GM12891 (cell line): Measurements from ENCODE around the gene CD207.

ENCODE experiments used
- DNase-seq: peaks from one replicate; pipeline ENCODE4 v3.0.0; 2011; ENCODE audit warnings: low spot score; ENCODE audit not compliant: insufficient read length
- FAIRE-seq: peaks from 2 replicates; lab custom pipeline; 2011; peaks lifted over from hg19 to GRCh38; lab: Jason Lieb, UNC
- PAX5 ChIP-seq: IDR thresholded peaks from 2 replicates; pipeline ENCODE4 v1.6.1; 2011; ENCODE audit warnings: low read length, moderate library complexity, mild to moderate bottlenecking; ENCODE audit not compliant: insufficient read depth, severe bottlenecking
- POLR2A ChIP-seq: IDR thresholded peaks from 2 replicates; pipeline ENCODE4 v1.6.1; 2011; ENCODE audit warnings: low read depth, low read length, control low read depth
- POLR2AphosphoS5 ChIP-seq: IDR thresholded peaks from 2 replicates; pipeline ENCODE4 v1.6.1; 2011; ENCODE audit warnings: low read depth, low read length, control low read depth
- POU2F2 ChIP-seq: IDR thresholded peaks from 2 replicates; pipeline ENCODE4 v1.6.1; 2011; ENCODE audit warnings: low read depth, mild to moderate bottlenecking, control low read depth, low read length, moderate library complexity
- SPI1 ChIP-seq: IDR thresholded peaks from 2 replicates; pipeline ENCODE4 v1.6.1; 2011; ENCODE audit warnings: low read depth, low read length, control low read depth
- TAF1 ChIP-seq: IDR thresholded peaks from 2 replicates; pipeline ENCODE4 v1.6.1; 2011; ENCODE audit warnings: low read depth, low read length, control low read depth

The CD207 gene

DNA sequence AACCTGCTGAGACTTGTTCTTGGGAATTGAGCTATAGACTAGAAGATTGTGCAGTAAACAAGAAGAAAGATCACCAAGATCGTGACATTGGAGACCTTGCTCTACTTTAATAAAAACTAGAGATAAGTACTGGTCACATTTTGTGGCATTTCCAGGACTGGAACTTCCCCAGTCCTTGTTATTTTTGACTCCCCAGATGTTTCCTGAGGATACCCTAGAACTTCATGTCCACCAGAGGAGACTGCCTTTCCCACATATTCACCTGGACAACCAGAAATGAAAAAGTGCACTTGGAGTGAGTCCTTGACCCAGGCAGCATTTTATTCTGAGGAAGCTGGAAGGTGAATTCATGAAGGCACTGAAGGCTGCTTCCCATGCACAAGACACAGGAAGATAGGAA is 5.7 kb downstream of the CD207 start:
- no peak for TF ChIP-seq PAX5
- TF ChIP-seq SPI1 = no peak
- TF ChIP-seq POU2F2 = no peak
- no peak for TF ChIP-seq POLR2AphosphoS5
- no peak for TF ChIP-seq POLR2A
- no peak for TF ChIP-seq TAF1
- FAIRE-seq (no peak), DNase-seq (no peak)

DNA sequence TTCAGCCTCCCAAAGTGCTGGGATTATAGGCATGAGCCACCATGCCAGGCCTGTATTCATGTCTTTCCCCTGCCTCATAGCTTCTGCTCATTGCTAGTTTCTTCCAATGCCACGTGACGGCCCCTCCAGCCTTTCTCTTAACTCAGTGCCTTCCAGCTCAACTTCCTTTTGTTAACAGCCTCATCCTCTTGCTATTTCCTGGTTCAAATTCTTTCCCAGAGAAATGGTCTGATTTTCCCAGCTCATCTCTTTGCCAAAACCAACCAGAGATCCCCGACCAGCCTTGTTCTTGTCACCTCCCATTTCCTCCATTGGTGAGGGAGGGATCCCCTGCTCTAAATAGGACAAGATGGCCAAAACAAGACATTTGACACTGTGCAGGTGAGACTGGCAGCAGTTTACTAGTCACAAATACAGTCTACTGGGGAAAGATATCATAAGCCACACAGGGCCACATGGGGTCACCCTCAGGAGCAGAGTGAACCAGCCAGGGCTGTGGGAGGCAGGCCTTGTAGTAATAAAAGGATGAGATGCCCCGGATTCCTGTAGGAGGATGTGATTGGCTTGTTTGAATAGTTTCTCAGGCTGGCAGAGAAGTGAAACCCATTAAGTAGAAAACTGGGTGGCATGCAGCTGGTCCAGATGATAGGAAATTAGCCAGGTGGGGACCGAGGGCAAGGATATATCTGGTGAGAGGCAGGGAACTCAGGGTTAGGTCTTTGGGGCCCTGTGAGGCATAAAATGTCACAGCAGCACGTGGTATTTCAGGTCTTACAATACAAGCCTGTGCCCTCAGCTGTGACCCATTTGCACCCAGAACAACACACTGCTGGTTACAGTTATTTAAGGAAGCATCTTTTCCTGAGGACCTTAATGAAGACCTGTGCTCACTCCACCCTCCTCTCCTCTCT is 6.4 kb downstream of the CD207 start:
- DNase-seq = no peak
- TF ChIP-seq SPI1 (no peak), PAX5 (no peak), POU2F2 (no peak), TAF1 (no peak), POLR2AphosphoS5 (no peak), POLR2A (no peak)
- FAIRE-seq = no peak

DNA sequence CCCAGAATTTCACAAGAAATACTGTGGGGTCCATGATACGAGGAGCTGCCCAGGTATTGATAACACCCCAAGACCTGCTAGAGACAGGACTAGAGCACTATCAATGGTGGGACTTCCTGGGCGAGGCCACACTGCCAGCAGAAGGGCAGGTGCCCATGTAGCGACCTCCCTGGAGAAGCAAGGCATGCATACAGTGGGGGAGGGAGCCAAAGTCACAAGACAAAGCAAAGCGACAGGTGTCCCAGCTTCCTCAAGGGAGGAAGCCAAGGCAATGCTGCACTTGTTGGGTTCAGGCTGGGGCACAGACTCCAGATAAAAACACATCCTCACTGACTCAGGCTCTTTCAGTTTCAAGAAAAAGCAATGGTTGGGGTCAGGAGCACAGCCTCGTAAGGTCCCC is 7.5 kb downstream of the CD207 start:
- DNase-seq (no peak), FAIRE-seq (no peak)
- TF ChIP-seq POLR2AphosphoS5 = no peak

DNA sequence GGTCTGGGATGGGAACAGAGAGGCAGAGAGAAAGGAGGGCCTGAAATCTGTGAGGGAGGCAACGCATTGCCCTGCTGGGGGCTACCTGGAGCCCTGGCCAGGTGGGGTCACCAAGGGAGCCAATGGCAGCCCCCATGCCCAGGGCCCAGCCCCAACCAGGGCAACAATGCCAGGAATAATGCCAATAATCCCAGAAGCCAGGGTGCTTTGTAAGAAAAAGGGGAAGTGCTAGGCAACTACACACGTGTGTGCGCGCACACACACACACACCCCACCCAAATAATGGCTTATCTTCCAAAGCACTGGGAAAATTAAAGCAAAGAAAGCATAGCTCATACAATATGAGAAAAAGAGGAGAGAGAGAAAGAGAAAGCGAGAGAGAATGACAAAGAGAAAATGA is 8.2 kb downstream of the CD207 start:
- DNase-seq (no peak), FAIRE-seq (no peak)
- TF ChIP-seq POLR2AphosphoS5 (no peak), POU2F2 (no peak), TAF1 (no peak), SPI1 (0 out of 2 replicates have a peak, but pooled peaks have one; percentile 18), PAX5 (no peak)

DNA sequence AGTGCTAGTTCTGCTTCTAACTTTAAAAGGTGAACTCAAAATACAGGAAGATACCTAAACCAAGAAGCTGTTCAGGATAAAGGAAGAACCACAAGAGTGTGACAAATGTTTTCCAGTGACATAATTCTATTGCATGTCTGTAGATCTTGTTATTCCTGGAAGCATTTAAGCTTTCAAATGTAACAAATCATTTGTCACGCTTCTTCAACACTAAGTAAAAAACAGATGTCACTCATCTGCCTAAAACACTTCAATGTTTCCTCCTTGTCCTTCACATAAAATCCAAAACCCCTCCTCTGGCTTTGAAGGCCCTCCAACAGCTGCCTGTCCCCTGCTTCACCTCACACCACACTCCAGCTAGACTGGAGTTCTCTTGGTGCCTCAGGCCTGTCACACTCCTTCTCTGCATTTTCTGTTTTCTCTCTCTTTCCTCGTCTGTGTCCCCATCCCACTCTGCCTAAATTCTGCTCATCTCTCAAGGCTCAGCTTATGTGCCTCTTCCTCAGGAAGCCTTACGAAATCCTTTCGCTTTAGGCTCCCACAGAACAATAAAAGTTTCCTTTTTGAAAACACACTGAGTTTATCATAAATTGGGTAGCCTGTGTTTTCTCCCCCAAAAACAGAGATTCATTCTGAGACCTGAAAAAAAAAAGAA is 8.8 kb downstream of the CD207 start:
- FAIRE-seq (no peak), DNase-seq (no peak)

DNA sequence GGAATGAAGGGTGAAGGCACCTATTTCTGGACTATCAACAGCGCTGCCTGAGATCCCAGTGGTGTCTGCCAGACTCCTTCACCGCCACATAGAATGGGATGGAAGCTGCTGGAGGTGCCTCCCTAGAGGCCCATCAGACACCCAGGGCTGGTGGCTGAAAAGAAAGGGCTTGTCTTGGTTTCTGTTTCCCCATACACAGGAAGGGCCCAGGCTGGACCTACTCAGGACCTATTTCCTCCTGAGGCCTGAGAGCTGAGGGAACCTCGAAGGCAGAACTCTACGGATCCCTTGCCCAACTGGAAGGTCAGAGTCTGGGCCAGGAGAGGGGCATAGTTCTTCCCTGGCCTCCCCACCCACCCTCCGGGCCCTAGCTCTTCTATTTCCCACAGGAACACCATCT is 12.4 kb downstream of the CD207 start:
- DNase-seq (no peak), FAIRE-seq (no peak)
- TF ChIP-seq PAX5 (no peak), POU2F2 (no peak), SPI1 (no peak), TAF1 (no peak), POLR2A (no peak), POLR2AphosphoS5 (no peak)

More for the DNA sequence above, 8.8 kb downstream of the CD207 start:
- TF ChIP-seq POU2F2 = no peak
- TF ChIP-seq POLR2A = no peak
- TF ChIP-seq SPI1 = no peak

DNA sequence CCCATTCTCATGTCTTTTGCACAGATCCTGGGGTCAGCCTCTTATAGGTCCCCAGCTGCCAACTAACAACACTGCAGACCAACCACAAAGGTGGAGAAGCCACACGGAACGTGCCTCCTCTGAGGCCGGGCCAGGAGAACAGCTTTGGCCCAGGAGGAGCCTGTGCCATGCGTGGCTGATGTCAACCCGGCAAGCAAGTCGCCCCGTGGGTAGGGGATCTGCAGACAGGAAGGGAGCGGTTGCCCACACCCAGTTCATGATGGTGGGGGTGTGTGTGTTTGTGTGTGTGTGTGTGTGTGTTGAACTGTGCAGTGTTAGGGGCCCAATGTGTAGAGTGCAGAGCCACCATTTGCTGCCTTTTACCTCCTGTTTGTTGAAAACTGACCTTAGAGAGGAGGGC is 12.8 kb downstream of the CD207 start:
- TF ChIP-seq PAX5 = no peak
- no peak for TF ChIP-seq POU2F2
- TF ChIP-seq POLR2AphosphoS5 = no peak
- no peak for TF ChIP-seq POLR2A
- TF ChIP-seq TAF1 = no peak
- no peak for TF ChIP-seq SPI1
- DNase-seq (no peak), FAIRE-seq (no peak)

DNA sequence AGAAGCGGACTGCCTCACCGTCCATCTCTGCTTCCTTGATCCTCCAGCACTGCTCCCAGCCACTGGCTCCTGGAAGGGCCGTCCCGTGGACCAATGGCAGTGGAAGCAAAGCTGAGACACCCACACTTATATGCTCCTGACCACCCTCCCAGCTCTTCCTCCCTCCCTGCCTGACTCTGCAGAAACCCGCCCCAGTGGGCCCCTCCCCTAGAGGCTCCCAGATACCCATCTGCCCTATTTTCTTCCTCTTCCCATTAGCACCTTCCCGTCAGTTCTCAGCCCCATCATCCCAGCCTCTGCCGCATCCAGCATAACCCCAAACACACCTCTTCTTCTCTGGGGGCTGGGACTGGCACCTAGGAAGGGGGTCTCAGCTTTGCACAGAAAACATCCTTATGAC is 15.1 kb downstream of the CD207 start, which contains the start of gene CLEC4F:
Gene CLEC4F (minus strand): TSS at position 101 of the 400 bp plus-strand sequence. CDS start 76 bp downstream, at position 25.
- FAIRE-seq (no peak), DNase-seq (no peak)
- TF ChIP-seq TAF1 (no peak), SPI1 (no peak), PAX5 (no peak), POLR2A (no peak), POLR2AphosphoS5 (no peak), POU2F2 (no peak)

DNA sequence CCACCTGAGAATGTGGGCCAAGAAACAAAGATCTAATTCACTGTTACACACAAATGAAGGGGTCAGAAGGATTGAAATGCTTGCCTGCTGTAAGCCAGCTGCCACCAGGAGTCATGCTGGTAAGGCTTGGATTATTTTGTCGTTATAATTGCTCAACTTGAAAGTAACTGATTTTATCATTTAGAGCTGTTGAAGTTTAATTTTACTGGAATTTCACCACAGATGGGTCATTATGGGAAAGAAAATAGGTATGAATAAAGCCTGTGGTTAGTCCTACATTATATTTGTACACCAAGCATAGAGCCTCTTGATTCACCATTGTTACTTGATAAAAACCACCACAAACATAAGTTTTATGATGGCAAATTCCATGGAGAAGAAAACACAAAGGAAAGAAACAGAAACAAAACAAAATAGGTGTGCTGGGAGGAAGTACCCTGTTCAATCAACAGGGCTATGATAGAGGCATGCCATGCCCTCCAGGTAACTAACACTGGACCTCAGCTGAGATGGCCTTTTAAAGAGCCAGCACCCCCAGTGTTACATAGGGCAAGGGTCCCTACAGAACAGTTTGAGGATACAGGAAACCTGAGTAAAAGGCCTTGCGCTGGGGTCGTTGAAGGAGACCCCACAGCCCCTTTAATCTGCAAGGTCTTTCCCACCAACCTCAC is 18.2 kb downstream of the CD207 start:
- no peak for FAIRE-seq
- TF ChIP-seq PAX5 (no peak), TAF1 (no peak), POLR2A (no peak), POLR2AphosphoS5 (no peak), SPI1 (no peak)
- DNase-seq = no peak

DNA sequence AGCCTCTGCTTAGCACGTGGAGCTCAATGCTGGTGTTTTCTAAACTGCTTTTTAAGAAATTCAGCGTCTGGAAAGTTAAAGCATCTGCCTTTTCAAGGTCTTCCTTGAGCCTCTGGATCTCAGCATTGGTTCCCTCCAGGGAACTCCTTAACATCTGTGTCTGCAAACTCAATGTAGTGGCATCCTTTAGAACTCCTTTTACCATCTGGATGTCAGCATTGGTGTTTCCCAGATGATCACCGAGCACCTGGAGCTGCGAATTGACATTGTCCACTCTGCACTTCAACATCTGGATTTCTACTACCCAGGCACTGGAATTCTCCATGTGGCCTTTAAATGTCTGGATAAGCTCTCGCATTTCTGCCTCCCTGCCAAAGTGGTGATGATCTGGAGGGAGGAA is 18.9 kb downstream of the CD207 start:
- DNase-seq = no peak
- no peak for FAIRE-seq
- TF ChIP-seq TAF1 (no peak), PAX5 (no peak), SPI1 (no peak), POLR2AphosphoS5 (no peak), POLR2A (no peak), POU2F2 (no peak)
